Endodermal cell (in vitro differentiated cells): Measurements from ENCODE around the gene MRE11. TPM values are rescaled to one million over a fixed set of nuclear protein-coding genes. Genes with fewer than 3 reads are reported as not detected.
A peak's percentile ranks its signal among the peaks of the same experiment; 100 is the strongest.

Experiments
- DNase-seq: peaks from one replicate; pipeline ENCODE4 v3.0.0-alpha.2; 2017
- H3K27ac ChIP-seq: 2 replicates; pipeline ENCODE4 v1.5.1; 2013; ENCODE audit warnings: mild to moderate bottlenecking, low read depth, low read length, moderate library complexity
- H3K27me3 ChIP-seq: 2 replicates; pipeline ENCODE4 v1.6.1; 2013; ENCODE audit warnings: mild to moderate bottlenecking, low read length, moderate library complexity; ENCODE audit not compliant: insufficient read depth, control insufficient read depth, poor library complexity, severe bottlenecking
- H3K36me3 ChIP-seq: 2 replicates; pipeline ENCODE4 v1.7.0; 2013; ENCODE audit warnings: mild to moderate bottlenecking, low read length, moderate library complexity; ENCODE audit not compliant: control insufficient read depth, insufficient read depth
- H3K4me1 ChIP-seq: one replicate; pipeline ENCODE4 v1.7.0; 2013; ENCODE audit warnings: low read length; ENCODE audit not compliant: control insufficient read depth, insufficient read depth
- H3K4me3 ChIP-seq: 2 replicates; pipeline ENCODE4 v1.5.1; 2013; ENCODE audit warnings: mild to moderate bottlenecking, low read length, moderate library complexity
- H3K9ac ChIP-seq: 2 replicates; pipeline ENCODE4 v1.6.1; 2013; ENCODE audit warnings: mild to moderate bottlenecking, low read length, moderate library complexity; ENCODE audit not compliant: poor library complexity, severe bottlenecking; ENCODE audit errors: extremely low read depth
- H3K9me3 ChIP-seq: 2 replicates; pipeline ENCODE4 v1.6.1; 2013; ENCODE audit warnings: mild to moderate bottlenecking, low read length, moderate library complexity; ENCODE audit not compliant: control insufficient read depth
- H3K27ac Mint-ChIP-seq: 2 replicates; pipeline ENCODE4 v1.8.0; 2020; ENCODE audit warnings: mixed read lengths
- H3K27me3 Mint-ChIP-seq: 2 replicates; pipeline ENCODE4 v1.8.0; 2021; ENCODE audit warnings: mild to moderate bottlenecking, mixed read lengths; ENCODE audit not compliant: insufficient read depth
- H3K36me3 Mint-ChIP-seq: 2 replicates; pipeline ENCODE4 v1.8.0; 2020; ENCODE audit warnings: low read depth, mixed read lengths
- H3K4me1 Mint-ChIP-seq: 2 replicates; pipeline ENCODE4 v1.8.0; 2020; ENCODE audit warnings: mixed read lengths
- H3K4me3 Mint-ChIP-seq: 2 replicates; pipeline ENCODE4 v1.8.0; 2020; ENCODE audit warnings: mild to moderate bottlenecking, moderate library complexity, mixed read lengths
- H3K9me3 Mint-ChIP-seq: 2 replicates; pipeline ENCODE4 v1.8.0; 2020; ENCODE audit warnings: mild to moderate bottlenecking, mixed read lengths
- WGBS, 2 experiments: methylation state at CpG; one replicate each; pipeline versions ENCODE4 v1.1.5 to v1.1.7; 2013; ENCODE audit warnings: missing lambda C conversion rate in 2 of 2, mixed read lengths in 1 of 2; ENCODE audit not compliant: insufficient coverage in 1 of 2, insufficient read length in 1 of 2; 5-methylcytosine and 5-hydroxymethylcytosine counted together
- total RNA-seq, 2 donors: library from RNA; stranded (reverse); fragmentation: NEBNext Ultra II Directional in 1 of 2; extraction: Animal tissue kit (Norgen Biotek cat#: 25700) in 1 of 2; gene quantifications; 2 replicates in 1 of 2; 3 replicates in 1 of 2; pipeline ENCODE4 v1.2.1, GENCODE V29; 2021
- TF ChIP-seq, protein P1 (sequence below): fragments of 200-600 bp; sonication (generic); conservative IDR thresholded peaks from 2 replicates; pipeline ENCODE4 v1.5.0; 2021; ENCODE audit warnings: antibody characterized with exemption, mild to moderate bottlenecking

MRE11 gene
- total RNA-seq, 2 donors from 2014 or later = 38.1 to 43.5 TPM

DNA sequence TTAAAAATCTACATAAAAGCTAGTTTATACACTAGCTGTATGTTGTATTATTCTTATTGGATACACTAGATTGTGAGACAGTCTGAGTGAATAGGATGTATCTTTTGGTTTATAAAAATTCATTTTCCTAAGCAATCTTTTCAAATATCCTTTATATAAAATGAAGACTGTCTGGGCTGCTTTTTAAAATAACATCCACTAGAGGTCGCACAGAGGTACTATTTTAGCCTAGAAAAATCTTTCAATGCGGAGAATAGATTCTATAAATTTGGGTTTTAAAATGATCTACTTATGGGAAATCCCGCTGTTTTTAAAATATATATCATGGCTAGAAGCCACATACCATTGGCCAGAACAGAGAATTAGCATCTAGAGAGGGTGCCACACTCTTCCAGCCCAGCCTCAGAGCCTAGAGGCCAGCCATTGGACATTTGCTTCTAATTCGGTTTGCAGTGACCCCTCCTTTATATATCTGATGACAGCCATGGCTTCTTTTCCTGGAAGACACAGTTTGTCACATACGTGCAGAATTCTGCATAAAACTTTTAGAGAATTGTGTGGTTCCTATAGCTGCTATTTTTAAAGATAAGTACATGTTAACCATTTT lies 25.9 kb upstream of the MRE11 start:
- WGBS, 2 experiments = 19 to 51% methylated on average over 2 to 5 of the region's 5 CpGs
- Histone ChIP-seq H3K27me3 (peaks cover 19% of the 10 kb centered on the region), H3K36me3 (no peaks in the 10 kb centered on the region), H3K9me3 (no peaks in the 10 kb centered on the region), H3K9ac (no peak overlapping the region), H3K27ac (no peak overlapping the region), H3K4me1 (no peaks in the 10 kb centered on the region), H3K4me3 (no peak overlapping the region)
- TF ChIP-seq, protein P1, sequence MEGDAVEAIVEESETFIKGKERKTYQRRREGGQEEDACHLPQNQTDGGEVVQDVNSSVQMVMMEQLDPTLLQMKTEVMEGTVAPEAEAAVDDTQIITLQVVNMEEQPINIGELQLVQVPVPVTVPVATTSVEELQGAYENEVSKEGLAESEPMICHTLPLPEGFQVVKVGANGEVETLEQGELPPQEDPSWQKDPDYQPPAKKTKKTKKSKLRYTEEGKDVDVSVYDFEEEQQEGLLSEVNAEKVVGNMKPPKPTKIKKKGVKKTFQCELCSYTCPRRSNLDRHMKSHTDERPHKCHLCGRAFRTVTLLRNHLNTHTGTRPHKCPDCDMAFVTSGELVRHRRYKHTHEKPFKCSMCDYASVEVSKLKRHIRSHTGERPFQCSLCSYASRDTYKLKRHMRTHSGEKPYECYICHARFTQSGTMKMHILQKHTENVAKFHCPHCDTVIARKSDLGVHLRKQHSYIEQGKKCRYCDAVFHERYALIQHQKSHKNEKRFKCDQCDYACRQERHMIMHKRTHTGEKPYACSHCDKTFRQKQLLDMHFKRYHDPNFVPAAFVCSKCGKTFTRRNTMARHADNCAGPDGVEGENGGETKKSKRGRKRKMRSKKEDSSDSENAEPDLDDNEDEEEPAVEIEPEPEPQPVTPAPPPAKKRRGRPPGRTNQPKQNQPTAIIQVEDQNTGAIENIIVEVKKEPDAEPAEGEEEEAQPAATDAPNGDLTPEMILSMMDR = peak; percentile 84
- H3K4me3 Mint-ChIP-seq = no peak overlapping the region
- H3K27me3 Mint-ChIP-seq = peaks cover 25% of the 10 kb centered on the region
- DNase-seq = no peak
- no peaks in the 10 kb centered on the region for H3K36me3 Mint-ChIP-seq
- H3K4me1 Mint-ChIP-seq = no peaks in the 10 kb centered on the region
- no peaks in the 10 kb centered on the region for H3K9me3 Mint-ChIP-seq
- no peak overlapping the region for H3K27ac Mint-ChIP-seq

DNA sequence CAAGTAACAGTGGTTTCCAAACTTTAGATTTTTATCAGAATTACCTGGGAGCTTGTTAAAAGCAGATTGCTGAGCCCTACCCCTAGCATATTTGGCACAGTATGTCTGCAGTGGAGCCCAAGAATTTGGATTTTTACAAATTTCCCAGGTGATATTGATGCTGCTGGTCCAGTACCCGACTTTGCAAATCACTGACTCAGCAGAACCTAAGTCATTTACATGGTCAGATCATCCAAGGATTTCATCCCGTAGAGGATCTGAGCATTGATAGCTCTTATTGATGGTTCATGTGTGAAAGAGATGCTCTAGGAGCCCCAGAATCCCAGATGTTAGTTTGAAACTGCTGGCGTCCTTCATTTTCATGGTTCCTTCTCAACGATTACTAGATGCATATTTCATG lies 24.7 kb upstream of the MRE11 start:
- no peak overlapping the region for H3K27ac ChIP-seq
- H3K9ac ChIP-seq = no peak overlapping the region
- no peaks in the 10 kb centered on the region for H3K36me3 ChIP-seq
- Mint-ChIP-seq H3K27ac (no peak overlapping the region), H3K4me1 (no peaks in the 10 kb centered on the region), H3K36me3 (no peaks in the 10 kb centered on the region), H3K9me3 (no peaks in the 10 kb centered on the region), H3K27me3 (peaks cover 37% of the 10 kb centered on the region), H3K4me3 (no peak overlapping the region)
- H3K4me1 ChIP-seq = no peaks in the 10 kb centered on the region
- no peaks in the 10 kb centered on the region for H3K9me3 ChIP-seq
- H3K4me3 ChIP-seq = no peak overlapping the region
- peaks cover 22% of the 10 kb centered on the region for H3K27me3 ChIP-seq
- 84 to 93% methylated on average over 2 to 4 of the region's 4 CpGs for WGBS, 2 experiments
- TF ChIP-seq, protein P1 = no peak
- no peak for DNase-seq

DNA sequence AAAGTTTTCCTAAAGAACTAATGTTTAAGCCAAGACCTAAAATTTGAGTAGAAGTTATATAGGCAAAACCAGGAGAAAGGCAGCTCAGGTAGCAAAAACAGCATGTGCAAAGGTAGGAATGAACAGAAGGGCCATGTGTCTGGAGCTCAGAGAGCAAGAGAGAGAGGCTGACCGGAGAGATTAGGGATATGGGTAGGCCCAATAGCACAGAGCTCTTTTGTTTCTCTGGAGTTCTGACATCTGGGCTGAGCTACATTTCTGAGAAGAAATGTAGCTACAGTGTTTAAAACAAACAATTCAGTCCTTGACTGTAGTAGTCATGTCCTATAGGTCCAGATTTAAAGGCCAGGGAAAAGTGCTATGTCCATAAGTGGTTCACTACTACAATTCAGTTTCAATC lies 23.1 kb upstream of the MRE11 start:
- no peaks in the 10 kb centered on the region for H3K9me3 ChIP-seq
- H3K27me3 Mint-ChIP-seq = peaks cover 52% of the 10 kb centered on the region
- H3K9ac ChIP-seq = no peak overlapping the region
- H3K4me3 Mint-ChIP-seq = no peak overlapping the region
- H3K4me1 ChIP-seq = no peaks in the 10 kb centered on the region
- DNase-seq = no peak
- H3K36me3 Mint-ChIP-seq = no peaks in the 10 kb centered on the region
- TF ChIP-seq, protein P1 = no peak
- peaks cover 37% of the 10 kb centered on the region for H3K27me3 ChIP-seq
- WGBS, 2 experiments = 34 to 38% methylated on average over 1 of the region's 1 CpG
- H3K27ac ChIP-seq = no peak overlapping the region
- H3K4me1 Mint-ChIP-seq = peaks cover 4% of the 10 kb centered on the region
- H3K36me3 ChIP-seq = no peaks in the 10 kb centered on the region
- H3K9me3 Mint-ChIP-seq = no peaks in the 10 kb centered on the region
- H3K27ac Mint-ChIP-seq = no peak overlapping the region
- H3K4me3 ChIP-seq = no peak overlapping the region
